NOMO-1 treated with dmso at 0.1 percent for 144 hours (cell line): Measurements from ENCODE around the gene VPS37B.

ENCODE experiments used
- DNase-seq: peaks from one replicate; lab custom pipeline; 2025; ENCODE audit not compliant: unreplicated experiment; lab: John Stamatoyannopoulos, UW

VPS37B gene

GRCh38 chr12:122867691-122868461, 28.0 kb downstream of the VPS37B start:
- DNase-seq, result no peak

GRCh38 chr12:122866950-122867607, 28.8 kb downstream of the VPS37B start:
- DNase-seq, result no peak

- no peak for DNase-seq
Measured at GRCh38 chr12:122866379-122866778, 29.5 kb downstream of the VPS37B start.

GRCh38 chr12:122865268-122866231, 30.4 kb downstream of the VPS37B start:
- no peak for DNase-seq

- DNase-seq, result no peak
Measured at GRCh38 chr12:122864894-122865253, 31.1 kb downstream of the VPS37B start.

- DNase-seq, result no peak
Measured at GRCh38 chr12:122862872-122863701, 32.8 kb downstream of the VPS37B start.

- no peak for DNase-seq
Measured at GRCh38 chr12:122862110-122862634, 33.8 kb downstream of the VPS37B start.

GRCh38 chr12:122861587-122861970, 34.3 kb downstream of the VPS37B start:
- DNase-seq, result no peak

GRCh38 chr12:122860854-122861586, 34.9 kb downstream of the VPS37B start:
- no peak for DNase-seq

- DNase-seq, result peak; percentile 54
Measured at GRCh38 chr12:122860040-122860853, 35.7 kb downstream of the VPS37B start.

- DNase-seq, result no peak
Measured at GRCh38 chr12:122859303-122860039, 36.5 kb downstream of the VPS37B start.

- no peak for DNase-seq
Measured at GRCh38 chr12:122858591-122859302, 37.2 kb downstream of the VPS37B start.

GRCh38 chr12:122858171-122858570, 37.8 kb downstream of the VPS37B start:
- no peak for DNase-seq

- DNase-seq, result no peak
Measured at GRCh38 chr12:122856999-122857671, 38.8 kb downstream of the VPS37B start.

GRCh38 chr12:122855928-122856831, 39.7 kb downstream of the VPS37B start:
- DNase-seq, result no peak
